Left renal pelvis (tissue), 4 donors: Measurements from ENCODE around the gene NTN4. TPM values are rescaled to one million over a fixed set of nuclear protein-coding genes. Genes with fewer than 3 reads are reported as not detected.
"Not testable (repeated sequence)": the region's sequence is repeated elsewhere in the genome, so short reads cannot be mapped to it uniquely, and the experiment has no call there.

Experiments
- DNase-seq, 4 donors: peaks; one replicate each; pipeline ENCODE4 v3.0.0-alpha.2; 2013; ENCODE audit warnings: low read depth in 4 of 4, low spot score in 3 of 4
- polyA plus RNA-seq, 4 donors: library from polyadenylated mRNA; unstranded; fragments of 120-200 nt; gene quantifications; one replicate each; pipeline ENCODE4 v1.2.1, GENCODE V29; 2013; ENCODE audit not compliant: insufficient read length in 4 of 4

NTN4 gene
- polyA plus RNA-seq, 4 donors = 3.3 to 110 (median 104) TPM

GRCh38 chr12:95718006-95718431, 72.5 kb downstream of the NTN4 start:
- DNase-seq = no peak

- no peak for DNase-seq
Measured at GRCh38 chr12:95717316-95717928, 73.1 kb downstream of the NTN4 start.

GRCh38 chr12:95715177-95715576, 75.4 kb downstream of the NTN4 start:
- no peak for DNase-seq

GRCh38 chr12:95712269-95712668, 78.3 kb downstream of the NTN4 start:
- DNase-seq = no peak

GRCh38 chr12:95710386-95710785, 80.2 kb downstream of the NTN4 start:
- DNase-seq = no peak

- DNase-seq = no peak
Measured at GRCh38 chr12:95709152-95709551, 81.4 kb downstream of the NTN4 start.

GRCh38 chr12:95705143-95705542, 85.4 kb downstream of the NTN4 start:
- DNase-seq = no peak

- no peak for DNase-seq
Measured at GRCh38 chr12:95703986-95704385, 86.6 kb downstream of the NTN4 start.

GRCh38 chr12:95701722-95702418, 88.7 kb downstream of the NTN4 start:
- no peak for DNase-seq

- DNase-seq = no peak
Measured at GRCh38 chr12:95701275-95701674, 89.3 kb downstream of the NTN4 start.

GRCh38 chr12:95700316-95700785, 90.2 kb downstream of the NTN4 start:
- no peak for DNase-seq

- DNase-seq = no peak
Measured at GRCh38 chr12:95699579-95699978, 91.0 kb downstream of the NTN4 start.

- DNase-seq = no peak
Measured at GRCh38 chr12:95694136-95694535, 96.4 kb downstream of the NTN4 start.

GRCh38 chr12:95693689-95694088, 96.9 kb downstream of the NTN4 start:
- DNase-seq = no peak

- DNase-seq = no peak
Measured at GRCh38 chr12:95690861-95691635, 99.5 kb downstream of the NTN4 start.

GRCh38 chr12:95687937-95688336, 102.6 kb downstream of the NTN4 start:
- DNase-seq = no peak

- no peak for DNase-seq
Measured at GRCh38 chr12:95683418-95683817, 107.1 kb downstream of the NTN4 start.

GRCh38 chr12:95681210-95681765, 109.3 kb downstream of the NTN4 start:
- DNase-seq = no peak

GRCh38 chr12:95678684-95679083, 111.9 kb downstream of the NTN4 start:
- no peak for DNase-seq

GRCh38 chr12:95677782-95678181, 112.8 kb downstream of the NTN4 start:
- DNase-seq = not testable (repeated sequence)

GRCh38 chr12:95674631-95675030, 115.9 kb downstream of the NTN4 start:
- DNase-seq = peak in 2 of 4 donors; percentile 19 to 22
